Activated CD4-positive, alpha-beta T cell treated with anti-CD3 and anti-CD28 coated beads for 36 hours (primary cell): Measurements from ENCODE around the gene GCGR. TPM values are rescaled to one million over a fixed set of nuclear protein-coding genes. Genes with fewer than 3 reads are reported as not detected.

Experiments used
- ATAC-seq: fragments of 200-7000 bp; cut with Tn5 transposase; one replicate; pipeline ENCODE4 v1.10.0; 2021; ENCODE audit warnings: mild to moderate bottlenecking, moderate library complexity
- CTCF ChIA-PET: fragments of 350-600 bp; sonication (Branson Sonifier 250); formaldehyde crosslinking; loops from one replicate; lab custom pipeline; 2021; ENCODE audit warnings: antibody characterized with exemption; lab: Charles Lee
- POLR2A ChIA-PET: fragments of 350-600 bp; sonication (Branson Sonifier 250); formaldehyde crosslinking; loops from one replicate; lab custom pipeline; 2021; ENCODE audit warnings: antibody characterized with exemption, inconsistent platforms; lab: Charles Lee
- DNase-seq: peaks from one replicate; pipeline ENCODE4 v3.0.0-alpha.2; 2020
- H3K27ac Mint-ChIP-seq: one replicate; pipeline ENCODE4 v1.8.0; 2021; ENCODE audit warnings: mixed read lengths
- H3K27me3 Mint-ChIP-seq: one replicate; pipeline ENCODE4 v1.8.0; 2021; ENCODE audit warnings: mixed read lengths
- H3K36me3 Mint-ChIP-seq: one replicate; pipeline ENCODE4 v1.8.0; 2021; ENCODE audit warnings: low read depth, mixed read lengths
- H3K4me1 Mint-ChIP-seq: one replicate; pipeline ENCODE4 v1.8.0; 2021; ENCODE audit warnings: mixed read lengths
- H3K4me3 Mint-ChIP-seq: one replicate; pipeline ENCODE4 v1.8.0; 2021; ENCODE audit warnings: mild to moderate bottlenecking, moderate library complexity, mixed read lengths
- H3K9me3 Mint-ChIP-seq: one replicate; pipeline ENCODE4 v1.8.0; 2021; ENCODE audit warnings: low read depth, mixed read lengths
- intact Hi-C, 2 experiments: fragments of 100-400 bp; cut with DNase I in 1 of 2; cut with micrococcal nuclease in 1 of 2; formaldehyde crosslinking; loops; one replicate each; pipeline versions ENCODE4 v1.14.2 to v1.15.1; 2022 to 2024; cut with DNase I, micrococcal nuclease
- total RNA-seq, 2 experiments: library from RNA; stranded (reverse); gene quantifications; one replicate each; pipeline ENCODE4 v1.2.3, GENCODE V29; 2021

The GCGR gene
- total RNA-seq, 2 experiments from 2014 or later: not detected

GRCh38 chr17:81806461-81807209 lies 2.7 kb downstream of the GCGR start:
- Mint-ChIP-seq H3K4me3 (no peak overlapping the region), H3K36me3 (no peaks in the 10 kb centered on the region), H3K27me3 (peaks cover 31% of the 10 kb centered on the region), H3K9me3 (no peaks in the 10 kb centered on the region), H3K27ac (no peak overlapping the region), H3K4me1 (no peaks in the 10 kb centered on the region)
- ChIA-PET CTCF (no interaction called here), POLR2A (no interaction called here)
- no peak for ATAC-seq
- intact Hi-C loops: no loop called here
- no peak for DNase-seq

- H3K36me3 Mint-ChIP-seq: no peaks in the 10 kb centered on the region
- H3K27me3 Mint-ChIP-seq: peaks cover 27% of the 10 kb centered on the region
- H3K4me1 Mint-ChIP-seq: no peaks in the 10 kb centered on the region
- intact Hi-C loops: no loop called here
- ATAC-seq: no peak
- DNase-seq: no peak
- ChIA-PET CTCF (no interaction called here), POLR2A (no interaction called here)
- H3K27ac Mint-ChIP-seq: no peak overlapping the region
- H3K9me3 Mint-ChIP-seq: no peaks in the 10 kb centered on the region
- no peak overlapping the region for H3K4me3 Mint-ChIP-seq
These were observed 3.3 kb downstream of the GCGR start for GRCh38 chr17:81807210-81807719.

GRCh38 chr17:81807839-81808238 lies 3.9 kb downstream of the GCGR start:
- DNase-seq (no peak), ATAC-seq (no peak)
- POLR2A ChIA-PET: interaction anchor here (0.7 kb wide), 1 partner anchor 443 kb away, joined by 4 read pairs; no protein-coding TSS in a partner anchor
- Mint-ChIP-seq H3K36me3 (no peaks in the 10 kb centered on the region), H3K4me1 (no peaks in the 10 kb centered on the region), H3K4me3 (no peak overlapping the region), H3K9me3 (no peaks in the 10 kb centered on the region), H3K27me3 (peaks cover 21% of the 10 kb centered on the region), H3K27ac (no peak overlapping the region)
- CTCF ChIA-PET: no interaction called here
- intact Hi-C loops: no loop called here

- CTCF ChIA-PET: no interaction called here
- intact Hi-C loops: no loop called here
- Mint-ChIP-seq H3K27me3 (peaks cover 15% of the 10 kb centered on the region), H3K9me3 (no peaks in the 10 kb centered on the region), H3K4me3 (peak overlapping the region; percentile 8), H3K27ac (no peak overlapping the region), H3K4me1 (no peaks in the 10 kb centered on the region), H3K36me3 (no peaks in the 10 kb centered on the region)
- DNase-seq (peak; percentile 32), ATAC-seq (no peak)
- POLR2A ChIA-PET: no interaction called here
These were observed 5.0 kb downstream of the GCGR start for GRCh38 chr17:81808778-81809555.

- H3K27ac Mint-ChIP-seq: no peak overlapping the region
- H3K4me3 Mint-ChIP-seq: no peak overlapping the region
- intact Hi-C loops: no loop called here
- POLR2A ChIA-PET: no interaction called here
- CTCF ChIA-PET: no interaction called here
- H3K27me3 Mint-ChIP-seq: peaks cover 15% of the 10 kb centered on the region
- DNase-seq (no peak), ATAC-seq (no peak)
- no peaks in the 10 kb centered on the region for H3K9me3 Mint-ChIP-seq
- H3K36me3 Mint-ChIP-seq: no peaks in the 10 kb centered on the region
- H3K4me1 Mint-ChIP-seq: no peaks in the 10 kb centered on the region
These were observed 5.6 kb downstream of the GCGR start for GRCh38 chr17:81809556-81809998.

GRCh38 chr17:81810476-81810875 lies 6.5 kb downstream of the GCGR start:
- H3K27ac Mint-ChIP-seq: no peak overlapping the region

GRCh38 chr17:81810892-81811704 lies 7.1 kb downstream of the GCGR start:
- Mint-ChIP-seq H3K36me3 (no peaks in the 10 kb centered on the region), H3K27ac (no peak overlapping the region), H3K4me3 (no peak overlapping the region), H3K4me1 (no peaks in the 10 kb centered on the region), H3K27me3 (peaks cover 16% of the 10 kb centered on the region), H3K9me3 (no peaks in the 10 kb centered on the region)
- DNase-seq: no peak
- intact Hi-C loops: no loop called here
- ChIA-PET CTCF (no interaction called here), POLR2A (no interaction called here)
- no peak for ATAC-seq

More at GRCh38 chr17:81810476-81810875, 6.5 kb downstream of the GCGR start:
- ChIA-PET CTCF (no interaction called here), POLR2A (no interaction called here)
- no peaks in the 10 kb centered on the region for H3K9me3 Mint-ChIP-seq
- intact Hi-C loops: no loop called here
- H3K4me3 Mint-ChIP-seq: no peak overlapping the region
- H3K4me1 Mint-ChIP-seq: no peaks in the 10 kb centered on the region
- DNase-seq (no peak), ATAC-seq (no peak)
- H3K27me3 Mint-ChIP-seq: peaks cover 15% of the 10 kb centered on the region
- no peaks in the 10 kb centered on the region for H3K36me3 Mint-ChIP-seq

- Mint-ChIP-seq H3K4me1 (no peaks in the 10 kb centered on the region), H3K9me3 (no peaks in the 10 kb centered on the region), H3K27ac (no peak overlapping the region), H3K4me3 (no peak overlapping the region), H3K36me3 (no peaks in the 10 kb centered on the region), H3K27me3 (peaks cover 18% of the 10 kb centered on the region)
- ChIA-PET CTCF (no interaction called here), POLR2A (no interaction called here)
- DNase-seq: no peak
- ATAC-seq: no peak
- intact Hi-C loops: no loop called here
These were observed 8.0 kb downstream of the GCGR start for GRCh38 chr17:81811705-81812570.

GRCh38 chr17:81812571-81813370 lies 8.8 kb downstream of the GCGR start:
- H3K27ac Mint-ChIP-seq: no peak overlapping the region
- intact Hi-C loops: no loop called here
- no peaks in the 10 kb centered on the region for H3K9me3 Mint-ChIP-seq
- ATAC-seq: no peak
- POLR2A ChIA-PET: no interaction called here
- H3K4me1 Mint-ChIP-seq: no peaks in the 10 kb centered on the region
- DNase-seq: no peak
- H3K4me3 Mint-ChIP-seq: no peak overlapping the region
- H3K36me3 Mint-ChIP-seq: no peaks in the 10 kb centered on the region
- CTCF ChIA-PET: interaction anchor here (0.7 kb wide), 1 partner anchor 71 kb away, joined by 4 read pairs; no protein-coding TSS in a partner anchor
- H3K27me3 Mint-ChIP-seq: peaks cover 20% of the 10 kb centered on the region

GRCh38 chr17:81813371-81813684 lies 9.4 kb downstream of the GCGR start:
- peaks cover 20% of the 10 kb centered on the region for H3K27me3 Mint-ChIP-seq
- no peak overlapping the region for H3K27ac Mint-ChIP-seq
- intact Hi-C loops: no loop called here
- H3K36me3 Mint-ChIP-seq: no peaks in the 10 kb centered on the region
- CTCF ChIA-PET: interaction anchor here (0.7 kb wide), 1 partner anchor 72 kb away, joined by 4 read pairs; no protein-coding TSS in a partner anchor
- H3K4me1 Mint-ChIP-seq: no peaks in the 10 kb centered on the region
- DNase-seq (no peak), ATAC-seq (no peak)
- no peak overlapping the region for H3K4me3 Mint-ChIP-seq
- H3K9me3 Mint-ChIP-seq: no peaks in the 10 kb centered on the region
- POLR2A ChIA-PET: no interaction called here
